Frontal cortex (tissue), 4 donors: ENCODE data around the gene NLK. TPM values are rescaled to one million over a fixed set of nuclear protein-coding genes. Genes with fewer than 3 reads are reported as not detected.

Experiments
- DNase-seq, 2 donors: peaks; one replicate each; pipeline ENCODE4 v3.0.0; 2012; ENCODE audit warnings: low spot score in 2 of 2
- FAIRE-seq: peaks from 2 replicates; lab custom pipeline; 2012; peaks lifted over from hg19 to GRCh38; lab: Jason Lieb, UNC
- total RNA-seq: library from RNA; depleted of rRNA; stranded (reverse); fragments of >200 nt; gene quantifications from one replicate; pipeline ENCODE4 v1.2.3, GENCODE V29; 2014
- donor health status: control.
- donor health status: control.
- donor health status: control.

NLK gene
- total RNA-seq, 1 donor from 2014 or later = 73.0 TPM

- no peak for DNase-seq
- no peak for FAIRE-seq
Measured at GRCh38 chr17:28038802-28039201, 3.7 kb upstream of the NLK start.

GRCh38 chr17:28039251-28039650, 3.2 kb upstream of the NLK start:
- DNase-seq = no peak
- no peak for FAIRE-seq

GRCh38 chr17:28040406-28040805, 2.1 kb upstream of the NLK start:
- FAIRE-seq (no peak), DNase-seq (no peak)

- FAIRE-seq = peak; percentile 99
- DNase-seq = peak; percentile 94 to 97
Measured at GRCh38 chr17:28041068-28041843, 1.2 kb upstream of the NLK start.

GRCh38 chr17:28041844-28042656, 427 bp upstream of the NLK start:
- peak in 1 of 2 donors; percentile 21 for DNase-seq
- no peak for FAIRE-seq

- FAIRE-seq = no peak
Measured at GRCh38 chr17:28042721-28043291, 329 bp downstream of the NLK start.

GRCh38 chr17:28043296-28043695, 819 bp downstream of the NLK start:
- DNase-seq = no peak
- FAIRE-seq = no peak

More at GRCh38 chr17:28042721-28043291, 329 bp downstream of the NLK start:
- no peak for DNase-seq

GRCh38 chr17:28043741-28044140, 1.3 kb downstream of the NLK start:
- no peak for FAIRE-seq
- DNase-seq = no peak

- no peak for FAIRE-seq
- no peak for DNase-seq
Measured at GRCh38 chr17:28045304-28045703, 2.8 kb downstream of the NLK start.

GRCh38 chr17:28046034-28046825, 3.8 kb downstream of the NLK start:
- DNase-seq (no peak), FAIRE-seq (no peak)

GRCh38 chr17:28047806-28048205, 5.3 kb downstream of the NLK start:
- FAIRE-seq (no peak), DNase-seq (no peak)

- DNase-seq = no peak
- no peak for FAIRE-seq
Measured at GRCh38 chr17:28049071-28049470, 6.6 kb downstream of the NLK start.

- DNase-seq (no peak), FAIRE-seq (no peak)
Measured at GRCh38 chr17:28053044-28053670, 10.7 kb downstream of the NLK start.

- no peak for FAIRE-seq
- DNase-seq = no peak
Measured at GRCh38 chr17:28053725-28054124, 11.2 kb downstream of the NLK start.

GRCh38 chr17:28055546-28056275, 13.2 kb downstream of the NLK start:
- DNase-seq (no peak), FAIRE-seq (no peak)

GRCh38 chr17:28056276-28056620, 13.8 kb downstream of the NLK start:
- DNase-seq (no peak), FAIRE-seq (no peak)

- DNase-seq (no peak), FAIRE-seq (no peak)
Measured at GRCh38 chr17:28057731-28058246, 15.3 kb downstream of the NLK start.

GRCh38 chr17:28059675-28060074, 17.2 kb downstream of the NLK start:
- DNase-seq (no peak), FAIRE-seq (no peak)

- FAIRE-seq (no peak), DNase-seq (no peak)
Measured at GRCh38 chr17:28065706-28066105, 23.2 kb downstream of the NLK start.
